Measurements from ENCODE around the gene PAFAH2. TPM values are rescaled to one million over a fixed set of nuclear protein-coding genes. Genes with fewer than 3 reads are reported as not detected.

Gene PAFAH2
- total and polyA plus RNA-seq, 2 of the 8 experiments (the other 6 are each of a cell fraction or from before 2014, with no cell fraction given), result 7.7 to 9.3 TPM

GRCh38 chr1:25917996-25918395 is 79.9 kb downstream of the PAFAH2 start:
- Histone ChIP-seq H3K4me2 (ENCODE audit: insufficient read depth in 1 of 2, low read depth in 2 of 2, low read length in 2 of 2) (no peak overlapping the region), H2BK12ac (ENCODE audit: low read depth, low read length) (no peak overlapping the region), H4K20me1 (replicated peaks in 1 of 2; ENCODE audit: control insufficient read depth in 1 of 2, insufficient read depth in 2 of 2, low read length in 2 of 2) (no peaks in the 10 kb centered on the region), H3K9ac (replicated peaks in 1 of 4; ENCODE audit: extremely low read depth in 1 of 4, low read depth in 3 of 4, low read length in 3 of 4) (no peak overlapping the region), H3K27ac (ENCODE audit: low read depth, low read length) (no peak overlapping the region), H2BK5ac (ENCODE audit: low read depth, low read length) (no peak overlapping the region), H4K8ac (ENCODE audit: extremely low read depth, insufficient read depth, low read length) (no peak overlapping the region), H3K4me3 (ENCODE audit: extremely low read depth in 1 of 4, insufficient read depth in 2 of 4, low read depth in 3 of 4, low read length in 4 of 4) (no peak overlapping the region), H2BK20ac (ENCODE audit: low read length) (no peak overlapping the region), H3K4me1 (replicated peaks in 1 of 4; ENCODE audit: control insufficient read depth in 3 of 4, insufficient read depth in 4 of 4, low read length in 3 of 4) (peaks cover 2 to 12% (median 5%) of the 10 kb centered on the region in 4 experiments; a peak in 6 of 7 replicates), H2BK15ac (ENCODE audit: low read length) (no peak overlapping the region), H3K23me2 (ENCODE audit: low read depth, low read length) (peaks cover 8% of the 10 kb centered on the region), H3K36me3 (ENCODE audit: control insufficient read depth in 2 of 4, insufficient read depth in 4 of 4, low read length in 3 of 4) (no peaks in the 10 kb centered on the region), H3K18ac (ENCODE audit: extremely low read depth, low read length) (no peak overlapping the region), H3K4ac (replicated peaks; ENCODE audit: insufficient read length, low read depth, low read length) (peak overlapping the region; percentile 54), H2AFZ (ENCODE audit: low read length) (no peak overlapping the region), H3K56ac (replicated peaks; ENCODE audit: insufficient read length, low read depth, low read length) (no peak overlapping the region), H3K79me1 (ENCODE audit: low read depth, low read length) (no peaks in the 10 kb centered on the region), H3K79me2 (ENCODE audit: control insufficient read depth in 1 of 2, insufficient read depth in 2 of 2, low read length in 2 of 2) (no peaks in the 10 kb centered on the region), H3K23ac (ENCODE audit: insufficient read length) (no peak overlapping the region), H4K91ac (replicated peaks; ENCODE audit: insufficient read length, low read length) (no peak overlapping the region), H2BK120ac (replicated peaks; ENCODE audit: low read depth, low read length) (no peak overlapping the region), H3K14ac (ENCODE audit: insufficient read length) (no peak overlapping the region), H3K27me3 (replicated peaks in 1 of 4; ENCODE audit: control insufficient read depth in 3 of 4, extremely low read depth in 1 of 4, insufficient read depth in 3 of 4, low read length in 3 of 4) (peaks cover 0 to 6% (median 0%) of the 10 kb centered on the region in 4 experiments; a peak in 2 of 7 replicates), H3K9me3 (ENCODE audit: insufficient read depth in 2 of 2, low read depth in 1 of 2, low read length in 1 of 2) (no peaks in the 10 kb centered on the region), H2AK5ac (ENCODE audit: low read depth, low read length) (no peak overlapping the region), H4K5ac (ENCODE audit: insufficient read length, low read depth, low read length) (no peak overlapping the region)
- TF ChIP-seq BRCA1 (IDR thresholded peaks at IDR 0.05; ENCODE audit: low read depth, low read length), result no peak
- no peak for TF ChIP-seq TCF12 (IDR thresholded peaks at IDR 0.05; ENCODE audit: low read depth, low read length)
- TF ChIP-seq KDM4A (IDR thresholded peaks at IDR 0.05; ENCODE audit: low read depth, low read length, severe bottlenecking), result no peak
- TF ChIP-seq MAX (IDR thresholded peaks at IDR 0.05), result no peak
- no peak for TF ChIP-seq SRF (IDR thresholded peaks at IDR 0.05; ENCODE audit: low read depth, low read length)
- no peak for TF ChIP-seq TAF7 (optimal IDR thresholded peaks at IDR 0.05; ENCODE audit: borderline replicate concordance, low read depth, low read length)
- no peak for TF ChIP-seq CBX5 (IDR thresholded peaks at IDR 0.05; ENCODE audit: low read depth, low read length)
- TF ChIP-seq EP300 (IDR thresholded peaks at IDR 0.05; ENCODE audit: borderline replicate concordance in 1 of 2, low read depth in 2 of 2, low read length in 2 of 2), result no peak
- no peak for TF ChIP-seq TEAD4 (IDR thresholded peaks at IDR 0.05; ENCODE audit: low read depth, low read length)
- TF ChIP-seq SIX5 (IDR thresholded peaks at IDR 0.05; ENCODE audit: low read depth, low read length), result no peak
- no peak for TF ChIP-seq E2F6 (IDR thresholded peaks at IDR 0.05)
- no peak for TF ChIP-seq PHF8 (conservative IDR thresholded peaks at IDR 0.05; ENCODE audit: low read depth, low read length)
- WGBS, 2 experiments (ENCODE audit: extremely low coverage in 1 of 2, insufficient coverage in 1 of 2, insufficient read length in 1 of 2, insufficient replicate concordance in 2 of 2, low coverage in 1 of 2, low lambda C conversion rate in 2 of 2, missing lambda C conversion rate in 1 of 2), result 70% methylated on average over 5 of the region's 5 CpGs; no CpG with 5 or more reads in 1 of the 2 experiments
- FAIRE-seq (no peak), DNase-seq (ENCODE audit: low read depth in 1 of 2, low spot score in 2 of 2) (no peak)
- ChIA-PET CTCF (ENCODE audit: partially characterized antibody) (interaction anchor here (0.8 to 1.3 kb wide), 2 partner anchors 10 to 19 kb away, joined by 3 read pairs; no protein-coding TSS in a partner anchor), POLR2A (ENCODE audit: partially characterized antibody) (interaction anchor here (0.7 to 2.8 kb wide), 6 partner anchors 11 to 85 kb away, joined by 3 to 9 read pairs (median 4); no protein-coding TSS in a partner anchor)

Data from H1 (cell line).